Measurements from ENCODE around the gene FAM53C. TPM values are rescaled to one million over a fixed set of nuclear protein-coding genes. Genes with fewer than 3 reads are reported as not detected.
"Not testable (repeated sequence)": the region's sequence is repeated elsewhere in the genome, so short reads cannot be mapped to it uniquely, and the experiment has no call there.

The FAM53C gene
- polyA plus RNA-seq, 3 donors: 24.9 to 92.2 (median 28.7) TPM

GRCh38 chr5:138315751-138316278, 22.3 kb upstream of the FAM53C start:
- H3K36me3 Mint-ChIP-seq: peaks cover 28 to 53% of the 10 kb centered on the region in 2 donors
- 98% methylated on average over 7 of the region's 7 CpGs for WGBS (ENCODE audit: insufficient coverage)

GRCh38 chr5:138316355-138316754, 21.7 kb upstream of the FAM53C start:
- Histone ChIP-seq H3K4me1 (ENCODE audit: control insufficient read depth in 1 of 2, insufficient read depth in 2 of 2, low read length in 2 of 2) (no peaks in the 10 kb centered on the region), H2AFZ (ENCODE audit: insufficient read depth, low read depth, low read length, poor library complexity, severe bottlenecking) (no peak overlapping the region), H3K36me3 (replicated peaks in 1 of 2; ENCODE audit: control insufficient read depth in 1 of 2, insufficient read depth in 2 of 2, low read length in 2 of 2) (peaks cover 18 to 68% of the 10 kb centered on the region in 2 donors), H3K27ac (ENCODE audit: low read depth in 1 of 2, low read length in 2 of 2) (no peak overlapping the region), H3K4me2 (replicated peaks; ENCODE audit: extremely low read depth, low read length, poor library complexity, severe bottlenecking) (no peak overlapping the region), H4K20me1 (ENCODE audit: insufficient read depth, low read length) (no peaks in the 10 kb centered on the region), H3K79me2 (ENCODE audit: insufficient read depth, low read length) (no peaks in the 10 kb centered on the region), H3K9me3 (replicated peaks in 1 of 2; ENCODE audit: control insufficient read depth in 1 of 2, insufficient read depth in 1 of 2, low read length in 2 of 2) (no peaks in the 10 kb centered on the region), H3K4me3 (replicated peaks in 1 of 3; ENCODE audit: low read depth in 2 of 3, low read length in 3 of 3) (no peak overlapping the region), H3K27me3 (ENCODE audit: control insufficient read depth in 2 of 2, insufficient read depth in 2 of 2, low read length in 2 of 2) (no peaks in the 10 kb centered on the region), H3K9ac (ENCODE audit: insufficient read depth, low read length, poor library complexity, severe bottlenecking) (no peak overlapping the region)
- intact Hi-C loops (cut with micrococcal nuclease): no loop called here
- Mint-ChIP-seq H3K4me3 (no peak overlapping the region), H3K4me1 (no peaks in the 10 kb centered on the region), H3K36me3 (peaks cover 27 to 55% of the 10 kb centered on the region in 2 donors), H3K27ac (peak overlapping the region in 1 of 7 donors; percentile 18), H3K27me3 (ENCODE audit: low read depth in 3 of 3) (no peaks in the 10 kb centered on the region), H3K9me3 (no peaks in the 10 kb centered on the region)
- DNase-seq: no peak
- no peak for TF ChIP-seq CTCF (IDR thresholded peaks at IDR 0.05)
- 100% methylated on average over 1 of the region's 3 CpGs for WGBS (ENCODE audit: insufficient coverage)

More at GRCh38 chr5:138315751-138316278, 22.3 kb upstream of the FAM53C start:
- no peak overlapping the region for H3K27ac ChIP-seq (ENCODE audit: low read depth in 1 of 2, low read length in 2 of 2)
- no peaks in the 10 kb centered on the region for H4K20me1 ChIP-seq (ENCODE audit: insufficient read depth, low read length)
- no peak for DNase-seq
- no peak overlapping the region for H2AFZ ChIP-seq (ENCODE audit: insufficient read depth, low read depth, low read length, poor library complexity, severe bottlenecking)
- H3K79me2 ChIP-seq (ENCODE audit: insufficient read depth, low read length): no peaks in the 10 kb centered on the region
- no peak for TF ChIP-seq CTCF (IDR thresholded peaks at IDR 0.05)
- H3K27ac Mint-ChIP-seq: no peak overlapping the region
- no peak overlapping the region for H3K4me2 ChIP-seq (replicated peaks; ENCODE audit: extremely low read depth, low read length, poor library complexity, severe bottlenecking)
- H3K27me3 Mint-ChIP-seq (ENCODE audit: low read depth in 3 of 3): no peaks in the 10 kb centered on the region
- H3K36me3 ChIP-seq (replicated peaks in 1 of 2; ENCODE audit: control insufficient read depth in 1 of 2, insufficient read depth in 2 of 2, low read length in 2 of 2): peaks cover 18 to 73% of the 10 kb centered on the region in 2 donors
- H3K4me1 ChIP-seq (ENCODE audit: control insufficient read depth in 1 of 2, insufficient read depth in 2 of 2, low read length in 2 of 2): no peaks in the 10 kb centered on the region
- H3K9me3 ChIP-seq (replicated peaks in 1 of 2; ENCODE audit: control insufficient read depth in 1 of 2, insufficient read depth in 1 of 2, low read length in 2 of 2): no peaks in the 10 kb centered on the region
- intact Hi-C loops (cut with micrococcal nuclease): no loop called here
- no peaks in the 10 kb centered on the region for H3K9me3 Mint-ChIP-seq
- H3K27me3 ChIP-seq (ENCODE audit: control insufficient read depth in 2 of 2, insufficient read depth in 2 of 2, low read length in 2 of 2): no peaks in the 10 kb centered on the region
- H3K4me1 Mint-ChIP-seq: no peaks in the 10 kb centered on the region
- no peak overlapping the region for H3K4me3 Mint-ChIP-seq
- no peak overlapping the region for H3K9ac ChIP-seq (ENCODE audit: insufficient read depth, low read length, poor library complexity, severe bottlenecking)
- H3K4me3 ChIP-seq (replicated peaks in 1 of 3; ENCODE audit: low read depth in 2 of 3, low read length in 3 of 3): no peak overlapping the region

GRCh38 chr5:138318211-138318610, 19.9 kb upstream of the FAM53C start:
- H3K9me3 ChIP-seq (replicated peaks in 1 of 2; ENCODE audit: control insufficient read depth in 1 of 2, insufficient read depth in 1 of 2, low read length in 2 of 2); H3K27ac Mint-ChIP-seq; H3K27me3 Mint-ChIP-seq (ENCODE audit: low read depth in 3 of 3); H2AFZ ChIP-seq (ENCODE audit: insufficient read depth, low read depth, low read length, poor library complexity, severe bottlenecking); DNase-seq; H3K9me3 Mint-ChIP-seq; H3K4me3 Mint-ChIP-seq; H3K4me1 Mint-ChIP-seq; H4K20me1 ChIP-seq (ENCODE audit: insufficient read depth, low read length); H3K9ac ChIP-seq (ENCODE audit: insufficient read depth, low read length, poor library complexity, severe bottlenecking); H3K4me2 ChIP-seq (replicated peaks; ENCODE audit: extremely low read depth, low read length, poor library complexity, severe bottlenecking); H3K4me1 ChIP-seq (ENCODE audit: control insufficient read depth in 1 of 2, insufficient read depth in 2 of 2, low read length in 2 of 2); intact Hi-C loops (cut with micrococcal nuclease); H3K27ac ChIP-seq (ENCODE audit: low read depth in 1 of 2, low read length in 2 of 2); H3K4me3 ChIP-seq (replicated peaks in 1 of 3; ENCODE audit: low read depth in 2 of 3, low read length in 3 of 3); H3K79me2 ChIP-seq (ENCODE audit: insufficient read depth, low read length); H3K27me3 ChIP-seq (ENCODE audit: control insufficient read depth in 2 of 2, insufficient read depth in 2 of 2, low read length in 2 of 2): not testable (repeated sequence)
- H3K36me3 Mint-ChIP-seq: peaks cover 20 to 49% of the 10 kb centered on the region in 2 donors
- 83% methylated on average over 1 of the region's 4 CpGs for WGBS (ENCODE audit: insufficient coverage)
- peaks cover 20 to 51% of the 10 kb centered on the region in 2 donors for H3K36me3 ChIP-seq (replicated peaks in 1 of 2; ENCODE audit: control insufficient read depth in 1 of 2, insufficient read depth in 2 of 2, low read length in 2 of 2)

Data from CD14-positive monocyte (primary cell).